Measurements from ENCODE around the gene WDR45B. TPM values are rescaled to one million over a fixed set of nuclear protein-coding genes. Genes with fewer than 3 reads are reported as not detected.

Gene WDR45B
- polyA plus RNA-seq, 1 donor from 2014 or later, result 131 TPM

DNA sequence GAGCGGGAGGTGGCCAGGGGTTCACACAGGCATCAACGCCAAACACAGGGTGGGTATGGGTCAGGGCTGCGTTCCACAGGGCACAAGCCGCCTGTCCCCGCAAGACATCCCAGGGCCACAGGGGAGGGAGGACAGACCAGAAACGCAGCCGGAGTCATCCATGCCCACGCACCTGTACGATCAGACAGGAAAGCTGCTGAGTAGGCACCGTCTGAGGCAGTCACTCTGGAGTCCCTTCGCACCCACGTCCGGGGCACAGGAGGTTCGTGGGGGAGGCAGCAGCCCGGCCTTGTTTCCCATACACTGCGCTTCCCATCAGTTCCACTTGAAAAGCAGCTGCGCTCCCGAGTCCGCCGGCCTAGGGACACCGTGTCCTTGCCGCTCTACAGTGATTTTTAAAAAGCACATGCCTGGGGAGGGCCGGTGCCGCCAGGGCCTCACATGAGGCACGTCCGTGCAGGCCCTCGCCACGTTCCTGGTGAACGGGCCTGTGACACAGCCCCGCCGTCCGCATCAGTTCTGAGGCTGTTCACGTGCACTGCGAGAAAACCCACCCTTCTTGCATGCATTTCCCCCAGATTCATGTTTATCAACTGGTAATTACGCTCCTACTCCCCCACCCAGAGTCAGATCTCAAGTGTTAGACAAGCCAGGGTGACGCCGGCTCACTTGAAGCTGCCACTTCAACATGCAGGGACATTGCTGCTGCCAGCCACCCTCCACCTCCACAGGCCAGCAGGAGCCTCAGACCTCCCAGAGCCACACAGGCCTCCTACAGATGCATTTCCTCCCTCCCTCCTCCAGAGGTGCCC lies 34.8 kb downstream of the WDR45B start:
- Histone ChIP-seq H3K36me3 (ENCODE audit: insufficient read depth, low read length) (no peaks in the 10 kb centered on the region), H2AFZ (ENCODE audit: low read depth, low read length) (no peak overlapping the region), H4K20me1 (ENCODE audit: insufficient read depth) (no peaks in the 10 kb centered on the region), H3K4me2 (ENCODE audit: low read length) (no peak overlapping the region), H3F3A (ENCODE audit: insufficient read depth, low read length, poor library complexity, severe bottlenecking) (no peaks in the 10 kb centered on the region), H3K9ac (ENCODE audit: low read length) (no peak overlapping the region), H3K4me3 (ENCODE audit: low read length) (no peak overlapping the region), H3K27me3 (ENCODE audit: insufficient read depth, low read depth, low read length) (no peaks in the 10 kb centered on the region), H3K79me2 (replicated peaks; ENCODE audit: insufficient read depth, low read length) (no peaks in the 10 kb centered on the region), H3K27ac (ENCODE audit: low read length) (no peak overlapping the region), H3K9me2 (ENCODE audit: insufficient read depth, low read length) (no peaks in the 10 kb centered on the region), H3K9me3 (ENCODE audit: low read length) (no peaks in the 10 kb centered on the region)
- no peak for TF ChIP-seq RAD21 (conservative IDR thresholded peaks at IDR 0.05)
- TF ChIP-seq, protein P1, sequence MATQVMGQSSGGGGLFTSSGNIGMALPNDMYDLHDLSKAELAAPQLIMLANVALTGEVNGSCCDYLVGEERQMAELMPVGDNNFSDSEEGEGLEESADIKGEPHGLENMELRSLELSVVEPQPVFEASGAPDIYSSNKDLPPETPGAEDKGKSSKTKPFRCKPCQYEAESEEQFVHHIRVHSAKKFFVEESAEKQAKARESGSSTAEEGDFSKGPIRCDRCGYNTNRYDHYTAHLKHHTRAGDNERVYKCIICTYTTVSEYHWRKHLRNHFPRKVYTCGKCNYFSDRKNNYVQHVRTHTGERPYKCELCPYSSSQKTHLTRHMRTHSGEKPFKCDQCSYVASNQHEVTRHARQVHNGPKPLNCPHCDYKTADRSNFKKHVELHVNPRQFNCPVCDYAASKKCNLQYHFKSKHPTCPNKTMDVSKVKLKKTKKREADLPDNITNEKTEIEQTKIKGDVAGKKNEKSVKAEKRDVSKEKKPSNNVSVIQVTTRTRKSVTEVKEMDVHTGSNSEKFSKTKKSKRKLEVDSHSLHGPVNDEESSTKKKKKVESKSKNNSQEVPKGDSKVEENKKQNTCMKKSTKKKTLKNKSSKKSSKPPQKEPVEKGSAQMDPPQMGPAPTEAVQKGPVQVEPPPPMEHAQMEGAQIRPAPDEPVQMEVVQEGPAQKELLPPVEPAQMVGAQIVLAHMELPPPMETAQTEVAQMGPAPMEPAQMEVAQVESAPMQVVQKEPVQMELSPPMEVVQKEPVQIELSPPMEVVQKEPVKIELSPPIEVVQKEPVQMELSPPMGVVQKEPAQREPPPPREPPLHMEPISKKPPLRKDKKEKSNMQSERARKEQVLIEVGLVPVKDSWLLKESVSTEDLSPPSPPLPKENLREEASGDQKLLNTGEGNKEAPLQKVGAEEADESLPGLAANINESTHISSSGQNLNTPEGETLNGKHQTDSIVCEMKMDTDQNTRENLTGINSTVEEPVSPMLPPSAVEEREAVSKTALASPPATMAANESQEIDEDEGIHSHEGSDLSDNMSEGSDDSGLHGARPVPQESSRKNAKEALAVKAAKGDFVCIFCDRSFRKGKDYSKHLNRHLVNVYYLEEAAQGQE (IDR thresholded peaks at IDR 0.05; ENCODE audit: borderline replicate concordance), result no peak
- TF ChIP-seq EP300 (conservative IDR thresholded peaks at IDR 0.05; ENCODE audit: poor library complexity, severe bottlenecking), result no peak
- no peak for TF ChIP-seq SMC3 (conservative IDR thresholded peaks at IDR 0.05; ENCODE audit: poor library complexity)
- TF ChIP-seq MXI1 (conservative IDR thresholded peaks at IDR 0.05; ENCODE audit: poor library complexity, severe bottlenecking), result no peak
- TF ChIP-seq POLR2AphosphoS5 (IDR thresholded peaks at IDR 0.05), result no peak
- no peak for TF ChIP-seq TAF1 (IDR thresholded peaks at IDR 0.05; ENCODE audit: low read depth)
- no peak for TF ChIP-seq EZH2 (IDR thresholded peaks at IDR 0.05; ENCODE audit: borderline replicate concordance, insufficient read depth, low read length, poor library complexity, severe bottlenecking)
- TF ChIP-seq CTCF (IDR thresholded peaks at IDR 0.05; ENCODE audit: poor library complexity, severe bottlenecking), result no peak

- H3K9me2 ChIP-seq (ENCODE audit: insufficient read depth, low read length), result no peaks in the 10 kb centered on the region
- no peak overlapping the region for H3K4me3 ChIP-seq (ENCODE audit: low read length)
- no peaks in the 10 kb centered on the region for H3K27me3 ChIP-seq (ENCODE audit: insufficient read depth, low read depth, low read length)
- no peaks in the 10 kb centered on the region for H3F3A ChIP-seq (ENCODE audit: insufficient read depth, low read length, poor library complexity, severe bottlenecking)
- TF ChIP-seq POLR2AphosphoS5 (IDR thresholded peaks at IDR 0.05) (no peak), MXI1 (conservative IDR thresholded peaks at IDR 0.05; ENCODE audit: poor library complexity, severe bottlenecking) (no peak), SMC3 (conservative IDR thresholded peaks at IDR 0.05; ENCODE audit: poor library complexity) (no peak), EZH2 (IDR thresholded peaks at IDR 0.05; ENCODE audit: borderline replicate concordance, insufficient read depth, low read length, poor library complexity, severe bottlenecking) (no peak), RAD21 (conservative IDR thresholded peaks at IDR 0.05) (no peak), TAF1 (IDR thresholded peaks at IDR 0.05; ENCODE audit: low read depth) (no peak), CTCF (IDR thresholded peaks at IDR 0.05; ENCODE audit: poor library complexity, severe bottlenecking) (no peak), EP300 (conservative IDR thresholded peaks at IDR 0.05; ENCODE audit: poor library complexity, severe bottlenecking) (no peak)
- TF ChIP-seq, protein P1 (IDR thresholded peaks at IDR 0.05; ENCODE audit: borderline replicate concordance), result no peak
- no peaks in the 10 kb centered on the region for H3K9me3 ChIP-seq (ENCODE audit: low read length)
- no peak overlapping the region for H3K27ac ChIP-seq (ENCODE audit: low read length)
- H3K36me3 ChIP-seq (ENCODE audit: insufficient read depth, low read length), result no peaks in the 10 kb centered on the region
- H3K4me2 ChIP-seq (ENCODE audit: low read length), result no peak overlapping the region
- H4K20me1 ChIP-seq (ENCODE audit: insufficient read depth), result no peaks in the 10 kb centered on the region
- H3K79me2 ChIP-seq (replicated peaks; ENCODE audit: insufficient read depth, low read length), result no peaks in the 10 kb centered on the region
- no peak overlapping the region for H2AFZ ChIP-seq (ENCODE audit: low read depth, low read length)
- no peak overlapping the region for H3K9ac ChIP-seq (ENCODE audit: low read length)
These were observed 36.8 kb downstream of the WDR45B start for GRCh38 chr17:82611140-82612058.
